SHP77 treated with DMSO at 0.1 percent for 48 hours (cell line): ENCODE results near the gene KLF15.
A peak's percentile ranks its signal among the peaks of the same experiment; 100 is the strongest.

Source experiments
- DNase-seq: peaks from one replicate; lab custom pipeline; 2025; lab: John Stamatoyannopoulos, UW

KLF15 gene

GRCh38 chr3:126389112-126389793, 32.0 kb upstream of the KLF15 start:
- DNase-seq = peak; percentile 40

DNA sequence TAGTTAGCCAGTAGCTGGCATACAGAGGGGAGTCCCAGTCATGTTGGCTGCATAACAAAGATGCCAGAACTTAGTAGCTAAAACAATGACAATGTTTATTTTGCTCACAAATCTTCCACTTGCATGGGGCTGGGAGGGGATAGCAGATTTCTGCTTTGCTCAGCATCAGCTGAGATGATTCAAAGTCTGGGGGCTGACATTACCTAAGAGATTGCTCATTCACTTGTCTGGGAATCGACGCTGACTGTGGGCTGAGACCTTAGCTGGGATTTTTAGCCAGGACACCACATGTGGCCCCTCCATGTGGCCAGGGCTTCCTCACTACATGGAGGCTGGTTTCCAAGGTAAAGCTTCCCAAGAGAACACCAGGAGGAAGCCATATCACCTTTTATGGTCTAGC, 24.8 kb upstream of the KLF15 start:
- no peak for DNase-seq

- no peak for DNase-seq
Observed at GRCh38 chr3:126380011-126380768, 23.0 kb upstream of the KLF15 start.

- no peak for DNase-seq
Observed at GRCh38 chr3:126378341-126378751, 21.1 kb upstream of the KLF15 start.

GRCh38 chr3:126377211-126377610, 20.0 kb upstream of the KLF15 start:
- DNase-seq = no peak

DNA sequence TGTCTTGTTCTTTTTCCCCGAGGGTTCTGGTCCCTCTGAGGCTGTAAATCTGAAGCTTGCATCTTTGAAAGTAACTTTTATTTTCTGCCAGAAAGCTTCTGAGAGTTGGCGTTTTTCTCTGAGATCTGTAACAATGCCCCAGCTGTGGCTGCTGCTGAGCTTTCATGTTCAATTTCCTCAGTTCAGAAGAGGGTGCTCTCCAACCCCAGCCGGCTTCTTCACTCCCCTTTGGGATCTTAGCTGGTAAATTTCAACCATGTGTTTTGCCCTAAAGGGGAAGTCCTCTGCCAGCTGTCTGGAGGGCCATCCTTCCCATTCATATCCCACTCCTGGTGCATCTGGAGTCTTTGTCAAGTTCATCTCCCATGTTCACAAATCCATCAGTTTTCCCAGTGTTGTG, 19.2 kb upstream of the KLF15 start:
- no peak for DNase-seq

DNA sequence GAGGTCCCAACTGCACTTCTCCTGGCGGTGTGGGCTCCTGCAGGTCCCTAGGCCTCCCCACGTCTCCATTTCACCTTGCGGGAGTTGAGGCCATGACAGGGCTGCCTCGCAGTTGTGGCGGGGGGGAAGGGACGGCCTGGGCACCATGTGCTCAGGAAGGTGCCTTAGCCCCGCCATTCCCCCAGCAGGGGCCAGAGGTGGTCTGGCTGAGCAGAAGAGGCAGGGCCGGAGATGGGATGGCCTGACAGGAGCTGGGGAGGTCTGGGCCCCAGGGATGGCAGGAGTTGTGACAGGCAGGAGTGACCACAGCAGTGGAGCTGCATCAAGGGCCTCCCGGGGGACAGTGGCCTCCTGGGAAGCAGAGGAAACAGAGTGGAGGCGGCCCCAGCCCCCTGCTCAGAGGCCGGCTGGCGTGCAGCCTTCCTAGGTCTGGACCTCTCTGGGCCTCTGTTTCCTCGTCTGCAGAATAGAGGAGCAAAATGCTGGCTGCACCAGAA, 18.7 kb upstream of the KLF15 start:
- DNase-seq = no peak

- DNase-seq = no peak
Observed at GRCh38 chr3:126373682-126374601, 16.7 kb upstream of the KLF15 start.

DNA sequence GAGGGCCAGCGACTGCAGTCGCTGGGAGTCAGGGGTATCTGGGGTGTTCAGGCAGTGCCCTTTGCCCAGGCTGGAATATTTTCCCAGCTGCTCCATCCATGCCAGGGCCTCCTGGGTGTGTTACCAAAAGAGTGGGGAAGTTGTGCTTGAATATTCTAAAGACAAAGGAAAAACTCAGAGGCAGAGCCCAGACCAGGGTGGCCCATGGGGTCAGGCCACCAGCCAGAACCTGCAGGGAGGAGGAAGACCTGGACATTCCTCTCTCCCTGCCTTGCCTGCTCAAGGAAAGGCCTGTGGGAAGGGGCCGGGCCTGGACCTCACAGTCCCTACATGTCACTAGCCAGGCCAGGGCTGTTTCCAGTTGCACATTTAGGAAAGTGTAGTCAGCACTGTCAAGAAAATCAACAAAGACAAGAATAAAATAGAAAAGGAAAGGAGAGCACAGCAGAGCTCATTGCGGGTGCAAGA, 16.0 kb upstream of the KLF15 start:
- DNase-seq = no peak

DNA sequence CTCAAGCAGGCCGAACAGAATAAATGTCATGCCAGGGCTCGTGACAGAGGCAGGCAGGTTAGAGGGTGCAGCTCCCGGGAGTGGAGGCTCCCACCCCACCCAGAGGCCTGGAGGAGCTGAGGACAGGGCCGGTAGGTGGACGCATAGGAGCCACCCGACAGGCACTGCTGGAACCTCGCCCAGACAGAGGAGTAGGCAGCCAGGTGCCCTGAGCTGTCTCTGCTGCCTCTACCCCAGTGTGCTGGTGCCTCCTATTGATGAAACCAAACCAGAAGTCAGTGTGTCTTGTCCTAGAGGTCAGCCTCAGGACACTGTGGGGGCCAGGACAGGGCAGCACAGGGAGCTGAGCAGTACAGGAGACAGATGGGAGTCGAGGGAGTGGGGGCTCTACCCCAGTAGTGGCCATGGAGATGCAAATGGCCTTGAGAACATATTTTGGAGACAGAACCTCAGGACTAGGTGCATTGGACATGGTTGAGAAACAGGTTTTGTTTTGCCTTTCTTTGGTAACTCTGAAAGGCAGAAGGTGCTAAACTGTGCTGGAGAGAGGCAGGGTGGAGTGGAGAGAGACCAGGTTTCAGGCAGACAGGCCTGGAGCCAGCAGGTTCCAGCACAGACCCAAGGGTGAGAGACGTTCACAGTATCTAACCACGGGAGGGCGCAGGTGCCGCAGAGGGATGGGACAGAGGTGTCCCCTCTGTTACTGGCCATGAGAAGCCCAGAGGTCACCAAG, 15.4 kb upstream of the KLF15 start:
- DNase-seq = no peak

GRCh38 chr3:126371096-126371705, 14.0 kb upstream of the KLF15 start:
- DNase-seq = no peak

GRCh38 chr3:126370606-126371005, 13.4 kb upstream of the KLF15 start:
- DNase-seq = no peak

DNA sequence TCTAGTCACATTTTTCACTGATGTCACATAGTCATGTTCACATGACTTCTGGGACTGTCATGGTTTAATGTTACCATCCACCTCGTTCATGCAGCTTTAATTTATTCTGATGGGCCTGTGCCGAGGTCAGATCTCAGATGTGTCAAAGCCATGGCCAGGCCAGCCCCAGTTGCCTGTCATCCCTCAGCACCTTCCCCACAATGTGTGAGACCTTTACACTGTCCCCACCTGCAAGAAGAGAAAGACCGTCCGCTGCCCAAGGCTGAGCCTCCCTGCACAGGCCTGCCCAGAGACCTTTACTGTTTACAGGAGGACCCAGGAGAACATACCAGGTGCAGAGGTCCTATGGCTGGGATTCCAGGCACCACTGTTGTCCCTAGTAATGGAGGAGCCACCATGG, 12.8 kb upstream of the KLF15 start:
- DNase-seq = no peak

DNA sequence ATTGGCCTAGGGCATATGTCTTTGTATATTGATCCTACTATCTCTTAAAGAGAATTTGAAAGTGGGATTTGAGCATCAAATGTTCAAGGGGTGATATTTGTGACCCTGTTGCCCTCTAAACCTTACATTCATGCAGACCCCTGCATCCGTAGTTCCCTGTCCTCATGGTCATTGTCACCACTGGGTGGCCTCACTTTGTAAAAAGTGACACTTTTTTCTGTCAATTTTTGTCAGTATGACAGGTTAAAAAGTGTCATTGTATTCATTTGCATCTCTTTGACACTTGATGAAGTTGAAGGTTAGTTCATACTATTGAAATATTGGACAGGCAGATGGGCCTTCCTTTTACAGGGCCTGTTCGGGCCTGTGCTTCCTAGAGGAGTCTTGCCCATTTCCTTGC, 12.3 kb upstream of the KLF15 start:
- DNase-seq = no peak

DNA sequence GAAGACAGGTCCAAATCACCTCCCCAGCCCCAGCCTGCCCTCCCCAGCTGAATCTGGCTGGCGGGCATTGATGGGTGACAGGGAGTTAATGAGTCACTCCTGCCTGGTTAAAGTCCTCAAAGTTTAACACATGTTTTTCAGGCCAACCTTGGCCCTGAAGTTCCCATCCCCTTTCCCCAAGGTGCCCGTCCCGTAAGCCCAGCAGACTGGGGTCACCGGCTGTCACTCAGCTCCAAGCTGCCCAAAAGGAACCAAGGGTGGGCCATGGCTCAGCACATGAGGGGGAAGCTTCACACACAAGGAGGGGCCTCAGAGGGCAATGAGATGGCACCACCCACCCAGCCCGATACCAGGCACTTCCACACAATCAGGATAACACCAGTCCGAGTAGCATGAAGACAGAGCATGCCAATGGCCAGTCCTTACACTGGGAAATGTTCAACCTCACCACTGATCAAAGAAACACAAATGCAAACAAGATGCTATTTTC, 10.2 kb upstream of the KLF15 start:
- DNase-seq = no peak

GRCh38 chr3:126365351-126366277, 8.4 kb upstream of the KLF15 start:
- DNase-seq = no peak

DNA sequence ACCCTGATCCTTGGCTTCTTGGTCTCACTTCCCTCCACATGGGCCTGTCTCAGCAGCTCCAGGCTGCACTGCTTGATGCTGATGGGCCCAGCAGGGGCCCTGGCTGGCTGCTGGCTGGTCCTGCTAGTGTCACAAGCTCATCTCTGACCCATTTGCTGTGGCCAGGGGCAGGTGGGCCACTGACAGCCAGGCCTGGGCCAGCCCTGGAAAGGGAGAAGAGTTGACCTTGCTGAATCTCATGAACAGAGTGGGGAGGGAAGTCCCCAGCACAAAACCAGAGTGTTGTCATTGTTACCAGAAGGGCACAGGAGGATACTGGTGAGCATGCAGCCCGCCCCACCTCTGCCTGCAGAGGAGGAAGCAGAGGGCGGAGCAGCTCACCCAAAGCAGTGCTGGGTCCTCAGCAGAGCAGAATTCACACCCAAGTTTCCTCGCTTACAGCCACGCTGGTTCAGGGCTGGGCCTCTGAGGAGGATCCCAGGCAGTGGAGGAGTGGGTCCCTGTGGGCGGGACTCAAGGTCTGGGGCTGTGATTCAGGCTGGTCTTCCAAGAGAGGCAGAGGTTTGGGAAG, 7.6 kb upstream of the KLF15 start:
- DNase-seq = no peak

DNA sequence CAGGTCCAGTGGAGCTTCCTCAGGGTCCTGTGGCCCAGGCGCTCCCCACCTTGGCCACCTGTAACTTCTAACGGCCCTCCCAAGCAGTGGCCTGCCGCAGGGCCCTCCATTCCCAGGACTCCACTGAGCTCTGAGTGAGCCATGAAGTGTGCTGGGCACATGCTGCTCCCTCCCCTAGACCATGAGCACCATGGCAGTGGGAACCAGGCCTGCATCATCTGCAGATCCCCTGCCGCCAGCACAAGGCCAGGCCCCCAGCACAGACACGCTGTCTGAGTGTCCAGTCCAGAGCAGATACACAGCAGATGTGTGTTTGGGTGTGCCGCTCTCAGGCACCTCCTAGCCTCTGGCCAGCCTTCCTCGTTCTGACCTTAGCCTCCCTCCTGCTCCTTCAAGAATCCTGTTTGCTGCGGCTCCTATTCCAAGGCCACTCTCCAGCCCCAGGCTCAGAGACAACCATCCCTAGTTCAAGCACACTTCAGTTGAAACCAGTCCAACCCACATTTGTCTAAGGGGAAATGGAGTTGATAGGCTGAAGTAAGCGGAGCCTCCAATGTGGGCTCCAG, 7.0 kb upstream of the KLF15 start:
- DNase-seq = no peak

DNA sequence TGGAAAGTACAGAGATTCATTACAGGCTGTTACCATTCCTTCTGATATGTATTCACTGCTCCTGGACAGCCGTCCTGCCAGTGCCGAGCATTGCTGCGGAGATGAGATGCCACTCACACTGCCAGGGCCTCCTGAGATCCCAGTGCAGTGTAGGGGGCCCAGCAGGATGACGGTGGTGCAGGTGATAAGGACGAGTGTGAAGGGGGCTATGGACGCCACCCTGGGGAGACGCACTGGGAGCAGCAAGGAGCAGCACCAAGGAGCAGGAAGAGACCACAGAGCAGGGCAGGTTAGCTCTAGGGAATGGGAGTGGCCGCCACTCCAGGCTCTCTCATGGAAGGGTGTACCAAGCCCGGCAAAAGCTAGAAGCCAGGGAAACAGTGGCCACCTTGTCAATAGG, 4.0 kb upstream of the KLF15 start:
- DNase-seq = no peak
